Ecto neural progenitor cell (in vitro differentiated cells): ENCODE results near the gene GRID1.
A peak's percentile ranks its signal among the peaks of the same experiment; 100 is the strongest.
"Not testable (repeated sequence)": the region's sequence is repeated elsewhere in the genome, so short reads cannot be mapped to it uniquely, and the experiment has no call there.

ENCODE experiments used
- DNase-seq: peaks from one replicate; pipeline ENCODE4 v3.0.0-alpha.2; 2018; ENCODE audit warnings: low spot score

GRID1 gene

GRCh38 chr10:85719408-85719807 is 647.2 kb downstream of the GRID1 start:
- DNase-seq, result no peak

DNA sequence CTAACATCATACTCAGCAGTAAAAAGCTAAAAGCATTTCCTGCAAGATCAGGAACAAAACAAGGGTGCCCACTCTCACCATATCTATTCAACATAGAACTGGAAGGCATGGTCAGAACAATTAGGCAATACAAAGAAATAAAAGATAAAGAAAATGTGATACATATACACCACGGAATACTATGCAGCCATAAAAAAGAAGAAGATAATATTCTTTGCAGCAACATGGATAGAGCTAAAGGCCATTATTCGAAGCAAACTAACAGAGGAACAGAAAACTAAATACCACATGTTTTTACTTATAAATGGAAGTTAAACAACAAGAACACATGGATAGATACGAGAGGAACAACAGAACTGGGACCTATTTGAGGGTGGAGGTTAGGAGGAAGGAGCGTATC is 652.7 kb downstream of the GRID1 start:
- DNase-seq, result no peak

DNA sequence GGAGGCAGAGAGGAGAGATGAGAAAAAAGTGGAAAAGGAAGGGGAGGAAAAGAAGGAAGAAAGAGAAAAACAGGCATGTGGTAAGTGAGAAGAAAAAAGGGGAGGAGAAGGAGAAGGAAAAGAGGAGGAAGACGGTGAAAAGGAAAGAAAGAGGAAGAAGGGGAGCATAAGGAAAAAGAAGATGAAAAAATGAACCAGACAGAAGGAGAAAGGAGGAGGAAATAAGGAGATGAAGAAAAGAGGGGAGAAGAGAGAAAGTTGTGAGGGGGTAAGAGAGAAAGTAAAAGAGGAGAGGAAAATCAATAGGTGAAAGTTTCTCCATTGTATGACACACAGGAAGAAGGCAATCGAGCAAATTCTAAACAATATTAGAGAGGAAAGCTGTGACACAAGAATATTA is 663.8 kb downstream of the GRID1 start:
- DNase-seq, result no peak

DNA sequence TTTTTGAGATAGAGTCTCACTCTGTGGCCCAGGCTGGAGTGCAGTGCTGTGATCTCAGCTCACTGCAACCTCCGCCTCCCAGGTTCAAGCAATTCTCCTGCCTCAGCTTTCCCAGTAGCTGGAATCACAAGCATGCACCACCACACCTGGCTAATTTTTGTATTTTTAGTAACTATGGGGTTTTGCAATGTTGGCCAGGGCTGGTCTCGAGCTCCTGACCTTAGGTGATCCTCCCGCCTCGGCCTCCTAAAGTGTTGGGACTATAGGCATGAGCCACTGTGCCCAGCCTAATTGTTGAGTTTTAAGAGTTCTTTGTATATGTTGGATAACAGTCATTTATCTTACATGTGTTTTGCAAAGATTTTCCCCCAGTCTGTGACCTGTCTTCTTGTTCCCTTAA is 667.5 kb downstream of the GRID1 start:
- not testable (repeated sequence) for DNase-seq

- no peak for DNase-seq
Measured at GRCh38 chr10:85696893-85697292, 669.7 kb downstream of the GRID1 start.

GRCh38 chr10:85682621-85683020 is 684.0 kb downstream of the GRID1 start:
- no peak for DNase-seq

DNA sequence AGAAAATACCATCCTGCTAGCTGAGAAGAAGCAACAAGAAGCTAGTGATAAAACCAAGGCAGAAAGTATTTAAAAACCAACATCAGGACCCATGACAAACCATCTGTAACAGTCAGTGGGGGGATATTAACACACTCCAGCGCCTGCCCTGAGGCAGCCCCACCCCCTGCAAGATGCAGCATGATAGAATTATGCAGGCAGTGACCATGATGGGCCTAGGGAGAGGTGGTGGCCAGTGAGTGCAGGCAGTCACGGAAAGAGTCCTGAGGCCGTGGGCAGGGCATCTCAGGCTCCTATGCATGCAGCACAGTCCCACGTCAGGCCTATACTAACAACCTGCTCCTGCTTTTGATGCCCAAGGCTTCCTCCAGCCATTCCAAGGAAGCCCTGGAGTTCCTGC is 686.9 kb downstream of the GRID1 start:
- no peak for DNase-seq

- no peak for DNase-seq
Measured at GRCh38 chr10:85679061-85679460, 687.5 kb downstream of the GRID1 start.

GRCh38 chr10:85674851-85675250 is 691.7 kb downstream of the GRID1 start:
- DNase-seq, result no peak

GRCh38 chr10:85673270-85673669 is 693.3 kb downstream of the GRID1 start:
- DNase-seq, result no peak

- no peak for DNase-seq
Measured at GRCh38 chr10:85671530-85671929, 695.1 kb downstream of the GRID1 start.

DNA sequence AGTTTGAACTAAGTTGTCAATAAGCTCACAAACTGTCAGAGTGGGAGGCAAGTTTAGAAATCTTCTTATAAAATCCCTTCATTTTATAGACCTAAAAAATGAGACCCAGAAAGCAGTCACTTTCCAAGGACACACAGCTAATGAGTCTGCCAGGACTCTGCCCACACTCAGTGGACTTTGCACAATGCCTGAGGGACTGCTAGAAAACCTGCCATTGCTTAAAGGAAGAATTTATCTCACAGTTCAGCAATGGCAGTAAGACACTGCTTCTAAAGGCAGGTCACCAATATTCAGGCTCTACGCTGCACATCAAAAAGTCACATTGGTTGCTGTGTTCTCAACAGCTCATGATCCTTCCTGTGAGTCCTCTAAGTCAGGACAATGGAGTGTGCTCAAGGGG is 698.1 kb downstream of the GRID1 start:
- DNase-seq, result no peak

- no peak for DNase-seq
Measured at GRCh38 chr10:85667638-85668233, 698.9 kb downstream of the GRID1 start.

DNA sequence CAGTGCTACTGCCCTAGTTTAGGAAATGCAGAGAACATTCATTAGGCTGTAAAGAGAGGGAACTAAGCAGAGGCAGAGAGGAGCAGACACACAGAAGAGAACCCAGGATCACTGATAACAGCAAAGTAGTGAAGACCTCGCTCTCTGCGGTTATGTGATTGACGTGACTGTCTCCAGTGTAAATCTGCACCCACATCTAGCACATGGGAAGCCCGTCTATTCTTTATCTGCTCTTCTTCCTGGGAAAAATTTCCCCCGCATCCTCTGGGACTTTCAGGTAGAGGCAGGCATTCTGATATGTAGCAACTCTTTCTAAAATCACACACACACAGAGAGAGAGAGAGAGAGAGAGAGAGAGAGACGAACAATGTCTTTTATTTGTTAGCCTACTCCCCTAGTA is 699.6 kb downstream of the GRID1 start:
- no peak for DNase-seq

GRCh38 chr10:85666102-85666501 is 700.5 kb downstream of the GRID1 start:
- DNase-seq, result no peak

- no peak for DNase-seq
Measured at GRCh38 chr10:85665681-85666080, 700.9 kb downstream of the GRID1 start.

GRCh38 chr10:85665078-85665477 is 701.5 kb downstream of the GRID1 start:
- no peak for DNase-seq

DNA sequence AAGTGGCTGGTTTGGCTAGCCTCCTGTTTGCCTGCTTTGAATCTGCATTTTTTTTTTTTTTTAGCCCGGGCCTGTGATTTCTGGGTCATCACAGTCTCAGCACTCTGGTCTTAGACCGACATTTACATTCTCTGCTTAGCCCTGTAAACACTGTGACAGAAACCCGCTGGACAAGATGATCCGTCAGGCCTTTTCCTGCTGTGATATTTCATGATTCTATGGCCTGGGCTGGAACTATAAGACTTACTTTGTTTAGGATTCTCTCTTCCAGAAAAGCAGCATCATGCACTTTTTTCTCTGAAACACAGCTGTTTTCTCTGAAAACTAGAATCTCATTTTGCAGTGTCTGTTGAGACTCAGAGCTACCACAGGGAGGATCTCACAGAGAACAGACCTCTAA is 705.5 kb downstream of the GRID1 start:
- no peak for DNase-seq

DNA sequence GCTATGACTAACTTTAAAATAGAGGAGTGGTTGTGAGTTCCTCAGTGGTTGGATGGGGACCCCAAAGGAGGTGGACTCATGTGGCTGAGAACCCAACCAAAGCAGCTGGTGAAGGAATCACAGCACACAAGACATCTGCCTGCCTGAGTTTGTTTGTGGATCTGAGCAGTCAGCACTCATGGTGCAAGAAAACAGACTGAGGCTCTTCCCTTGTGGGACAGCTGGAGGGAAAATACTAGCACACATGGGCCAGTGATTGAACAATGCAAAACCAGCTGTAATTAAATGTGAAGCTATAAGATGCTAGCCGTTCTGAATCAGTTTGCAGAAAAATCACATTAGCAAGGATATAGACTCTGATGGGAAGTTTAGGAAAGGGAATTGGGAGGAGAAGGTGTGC is 707.3 kb downstream of the GRID1 start:
- peak; percentile 21 for DNase-seq

DNA sequence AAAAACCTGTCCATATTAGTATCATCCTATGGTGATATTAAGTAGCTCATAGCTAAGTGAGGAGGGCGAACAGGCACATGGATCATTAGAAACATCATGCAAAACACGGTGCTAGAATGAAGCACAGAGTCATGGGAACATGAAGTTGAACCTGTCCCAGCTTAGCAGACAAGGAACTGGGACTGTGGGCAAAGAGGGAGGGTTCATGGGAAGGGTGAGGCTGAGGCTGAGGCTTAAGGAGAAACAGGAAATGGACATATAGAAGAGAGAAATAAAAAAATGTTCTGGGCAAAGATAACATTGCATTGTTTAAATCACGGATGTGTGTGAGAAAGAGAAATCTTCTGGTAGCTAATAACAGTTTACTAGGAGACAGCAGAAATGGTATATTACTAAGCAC is 708.1 kb downstream of the GRID1 start:
- DNase-seq, result no peak

GRCh38 chr10:85657476-85658113 is 709.0 kb downstream of the GRID1 start:
- no peak for DNase-seq

DNA sequence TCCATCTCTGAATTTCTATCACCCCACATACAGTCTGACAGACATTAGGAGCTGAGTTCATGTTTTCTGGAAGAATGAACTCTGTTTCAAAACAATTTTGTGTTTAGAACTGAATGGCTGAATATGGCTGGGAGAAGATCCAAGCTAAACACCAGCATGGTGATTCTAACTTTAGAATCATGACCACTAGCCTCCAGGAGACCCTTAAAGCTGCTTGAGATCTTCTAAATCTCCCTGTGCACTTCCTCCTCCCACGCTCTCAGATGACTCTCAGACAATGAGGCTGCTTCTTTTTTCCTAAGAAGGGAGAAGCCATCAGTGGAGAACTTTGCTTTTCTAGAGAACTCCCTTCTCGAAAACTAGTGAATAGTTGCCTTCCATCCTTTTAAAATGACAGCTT is 711.2 kb downstream of the GRID1 start:
- DNase-seq, result no peak

- peak; percentile 6 for DNase-seq
Measured at GRCh38 chr10:85651497-85651882, 715.1 kb downstream of the GRID1 start.

DNA sequence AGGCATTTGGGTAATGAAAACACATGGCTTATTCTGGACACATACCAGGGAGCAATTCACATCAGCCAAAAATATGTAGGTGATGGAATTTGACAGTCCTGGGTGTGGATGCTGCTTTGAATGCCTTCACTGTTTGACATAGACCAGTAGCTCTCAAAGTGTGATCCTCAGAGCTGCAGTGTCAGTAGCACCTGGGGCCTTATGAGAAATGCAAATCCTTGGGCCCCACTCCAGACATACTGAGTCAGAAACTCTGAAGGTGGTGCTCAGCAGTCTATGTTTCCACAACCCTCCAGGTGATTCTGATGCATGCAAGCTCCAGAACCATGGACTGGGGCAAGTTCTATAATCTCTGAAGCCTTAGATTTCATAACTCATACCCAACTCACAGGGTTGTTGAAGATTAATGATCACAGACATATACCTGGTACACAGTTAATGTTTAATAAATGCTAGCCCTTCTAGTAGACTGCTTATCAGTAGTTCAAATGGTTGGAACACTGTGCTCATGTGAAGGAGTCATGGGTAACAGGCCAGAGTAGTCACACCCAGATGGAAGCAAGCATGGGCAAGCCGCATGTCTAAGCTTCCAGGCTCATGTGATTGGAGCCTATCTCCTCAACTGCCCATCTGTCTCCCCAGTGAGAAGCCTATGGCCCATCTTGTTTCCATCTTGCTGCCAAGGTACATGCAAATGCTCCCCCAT is 715.7 kb downstream of the GRID1 start:
- DNase-seq, result no peak
